GM21381 (cell line): Measurements from ENCODE around the gene TEX30.
A peak's percentile ranks its signal among the peaks of the same experiment; 100 is the strongest.

Experiments used
- ATAC-seq: cut with Tn5 transposase; IDR thresholded peaks from one replicate; pipeline ENCODE4 v1.9.1; 2021; ENCODE audit warnings: mild to moderate bottlenecking, moderate library complexity; ENCODE audit not compliant: unreplicated experiment

Gene TEX30

GRCh38 chr13:102779436-102780159 is 6.0 kb upstream of the TEX30 start:
- peak; percentile 45 for ATAC-seq

DNA sequence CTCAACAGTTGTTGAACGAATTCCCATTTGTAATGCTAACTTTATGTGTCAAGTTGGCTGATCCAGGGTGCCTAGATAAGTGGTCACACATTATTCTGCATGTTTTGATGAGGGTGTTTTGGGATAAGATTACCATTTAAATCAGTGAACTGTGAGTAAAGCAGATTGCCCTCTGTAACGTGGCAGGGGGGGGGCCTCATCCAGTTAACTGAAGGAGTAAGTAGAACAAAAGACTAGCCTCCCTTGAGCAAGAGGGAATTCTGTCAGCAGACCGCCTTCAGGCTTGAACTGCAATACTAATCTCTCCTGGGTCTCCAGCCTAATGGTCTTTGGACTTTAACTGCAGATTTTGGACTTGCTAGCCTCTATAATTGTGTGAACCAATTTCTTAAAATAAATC is 4.2 kb upstream of the TEX30 start:
- ATAC-seq, result no peak

DNA sequence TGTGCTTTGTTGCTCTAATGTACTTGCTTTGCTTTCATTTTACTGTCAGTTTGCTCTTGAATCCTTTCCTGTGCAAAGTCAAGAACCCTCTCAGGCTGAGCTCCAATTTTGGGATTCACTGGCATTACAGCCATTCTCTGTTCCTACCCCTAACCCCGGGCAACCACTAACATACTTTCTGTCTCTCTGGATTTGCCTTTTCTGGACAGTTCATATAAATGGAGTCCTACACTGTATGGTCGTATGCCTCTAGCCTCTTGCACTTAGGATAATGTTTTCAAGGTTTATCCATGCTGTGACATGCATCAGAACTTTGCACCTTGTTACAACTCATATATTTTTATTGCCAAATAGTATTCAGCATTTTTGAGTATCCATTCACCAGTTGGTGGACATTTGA is 2.7 kb upstream of the TEX30 start:
- ATAC-seq, result no peak

- ATAC-seq, result no peak
Measured at GRCh38 chr13:102774591-102775520, 1.3 kb upstream of the TEX30 start.

DNA sequence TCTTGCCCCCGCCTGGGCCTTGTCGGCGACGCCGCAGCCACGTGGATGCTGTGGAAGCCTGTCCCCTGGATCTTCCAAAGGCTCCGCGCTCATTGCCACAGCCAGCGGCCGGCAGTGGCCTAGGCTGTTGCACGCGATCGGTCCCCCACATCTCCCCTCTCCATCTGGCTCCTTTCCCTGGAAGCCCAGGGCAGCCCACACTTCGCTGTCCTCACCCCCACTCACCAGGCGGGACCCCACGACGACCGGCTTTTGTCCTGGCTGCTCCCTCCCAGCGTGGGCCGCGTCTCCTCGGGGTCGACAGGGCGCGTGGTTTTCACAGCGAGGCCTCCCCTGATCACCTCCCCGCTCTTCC is 605 bp upstream of the TEX30 start:
- no peak for ATAC-seq

GRCh38 chr13:102772042-102772425 is 1.6 kb downstream of the TEX30 start:
- no peak for ATAC-seq

- no peak for ATAC-seq
Measured at GRCh38 chr13:102771298-102772041, 2.1 kb downstream of the TEX30 start.

- no peak for ATAC-seq
Measured at GRCh38 chr13:102770435-102770834, 3.2 kb downstream of the TEX30 start.

DNA sequence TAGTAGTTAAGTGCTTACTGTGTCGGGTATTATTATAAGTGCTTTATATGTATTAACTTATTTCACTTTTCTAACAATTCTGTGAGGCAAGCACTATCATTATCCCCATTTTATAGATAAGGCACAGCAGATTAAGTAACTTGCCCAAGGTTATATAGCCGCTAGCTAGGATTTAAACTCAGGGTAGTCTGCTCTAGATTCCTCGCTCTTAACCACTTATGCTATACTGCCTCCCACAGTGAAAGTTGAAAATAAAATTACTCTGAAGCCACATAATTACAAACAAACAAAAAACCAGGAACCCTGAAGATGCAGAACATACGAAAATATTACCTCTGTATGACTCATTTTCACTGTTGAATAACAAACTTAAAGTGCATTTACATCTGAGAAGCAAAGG is 3.9 kb downstream of the TEX30 start:
- no peak for ATAC-seq

GRCh38 chr13:102768909-102769308 is 4.7 kb downstream of the TEX30 start:
- no peak for ATAC-seq

DNA sequence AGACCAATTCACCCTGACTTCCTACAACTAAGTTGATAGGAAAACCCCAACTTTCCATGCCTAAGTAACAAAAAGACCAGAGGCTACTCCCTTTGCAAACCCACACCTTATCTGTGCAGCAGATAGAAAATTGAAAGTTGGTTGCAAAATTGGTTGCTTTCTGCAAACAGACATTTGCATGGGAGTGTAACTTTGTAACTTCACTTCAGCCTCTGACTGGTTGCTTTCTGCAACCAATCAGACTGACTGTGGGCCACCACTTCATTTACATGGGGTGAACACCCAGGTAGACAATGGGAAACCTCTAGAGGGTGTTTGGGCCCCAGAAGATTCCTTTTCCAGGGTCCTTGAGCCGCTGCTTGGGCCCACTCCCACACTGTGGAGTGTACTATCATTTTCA is 9.8 kb downstream of the TEX30 start:
- no peak for ATAC-seq

DNA sequence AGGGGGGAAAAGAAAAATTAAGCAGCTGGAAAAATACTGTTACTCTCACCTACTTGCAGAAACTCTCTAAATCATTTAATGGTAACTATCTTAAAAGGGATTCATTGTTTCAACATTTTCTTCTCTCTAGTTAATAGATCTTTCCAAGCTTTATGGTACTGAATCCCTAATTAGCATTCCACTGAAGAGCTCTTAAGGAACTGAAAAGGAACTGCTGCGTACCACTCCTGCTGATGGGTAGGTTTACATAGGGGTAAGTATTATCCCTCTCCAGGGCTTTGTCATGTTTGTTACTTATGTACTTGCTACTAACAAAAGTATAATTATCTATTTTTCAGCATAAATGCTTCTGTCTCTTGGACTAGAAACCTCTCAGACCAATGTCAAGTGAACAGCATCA is 12.5 kb downstream of the TEX30 start:
- no peak for ATAC-seq

GRCh38 chr13:102758842-102759241 is 14.7 kb downstream of the TEX30 start:
- ATAC-seq, result no peak

DNA sequence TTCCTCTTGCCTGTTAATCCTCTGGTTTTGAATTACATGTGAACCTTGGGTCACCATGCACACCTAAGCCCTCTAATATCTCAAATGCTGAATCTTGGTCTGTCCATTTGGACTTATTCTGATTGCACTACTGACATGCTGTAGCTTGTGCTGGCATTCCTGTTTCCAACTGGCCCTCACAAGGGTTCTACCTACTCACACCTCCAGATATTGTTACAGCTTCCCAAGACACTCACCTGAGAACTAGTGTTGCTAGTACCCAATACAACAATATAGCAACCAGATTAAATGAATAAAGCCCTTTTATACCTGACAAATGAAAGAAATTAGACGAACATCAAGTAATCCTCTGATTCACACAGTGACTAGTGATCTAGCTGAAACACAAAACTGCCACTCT is 16.6 kb downstream of the TEX30 start:
- no peak for ATAC-seq

DNA sequence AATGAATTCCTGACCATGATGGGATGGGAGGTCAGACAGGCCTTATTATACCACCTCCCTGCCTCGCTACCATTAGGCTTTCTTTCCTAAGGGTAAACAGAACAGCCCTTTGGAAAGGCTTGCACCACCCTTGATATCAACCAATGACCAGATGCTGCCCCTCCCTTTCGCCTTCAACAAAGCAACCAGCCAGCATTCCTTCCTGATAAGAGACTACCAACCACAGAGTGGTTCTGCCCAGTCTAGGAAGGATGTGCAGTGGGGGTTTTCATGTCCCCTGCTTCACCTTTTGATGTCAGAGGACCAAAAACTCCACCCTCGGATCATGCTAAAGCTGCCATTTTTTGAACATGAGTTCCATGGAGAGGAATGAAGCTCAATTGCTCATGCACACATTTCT is 21.7 kb downstream of the TEX30 start:
- ATAC-seq, result no peak

DNA sequence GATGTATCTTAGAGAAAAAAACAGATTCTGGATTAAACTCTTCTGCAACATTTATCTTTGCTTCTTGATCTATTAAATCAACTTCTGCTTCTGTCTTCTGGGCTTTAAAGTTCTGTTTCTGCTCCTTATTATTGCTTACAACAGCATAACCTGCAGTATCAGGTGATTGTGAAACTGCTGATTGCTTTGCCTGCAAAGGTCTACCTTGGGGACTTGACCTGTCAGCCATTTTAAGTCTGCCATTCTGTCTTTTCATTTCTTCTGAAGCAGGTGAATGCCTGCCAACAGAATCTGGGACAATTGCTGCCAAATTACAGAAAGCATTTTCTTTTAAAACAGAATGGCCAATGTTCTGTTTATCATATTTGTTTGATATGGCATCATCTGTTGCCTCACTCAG is 31.1 kb downstream of the TEX30 start:
- ATAC-seq, result no peak

GRCh38 chr13:102742101-102742500 is 31.5 kb downstream of the TEX30 start:
- ATAC-seq, result no peak

- ATAC-seq, result no peak
Measured at GRCh38 chr13:102729560-102730270, 43.9 kb downstream of the TEX30 start.

- no peak for ATAC-seq
Measured at GRCh38 chr13:102726430-102726829, 47.2 kb downstream of the TEX30 start.

DNA sequence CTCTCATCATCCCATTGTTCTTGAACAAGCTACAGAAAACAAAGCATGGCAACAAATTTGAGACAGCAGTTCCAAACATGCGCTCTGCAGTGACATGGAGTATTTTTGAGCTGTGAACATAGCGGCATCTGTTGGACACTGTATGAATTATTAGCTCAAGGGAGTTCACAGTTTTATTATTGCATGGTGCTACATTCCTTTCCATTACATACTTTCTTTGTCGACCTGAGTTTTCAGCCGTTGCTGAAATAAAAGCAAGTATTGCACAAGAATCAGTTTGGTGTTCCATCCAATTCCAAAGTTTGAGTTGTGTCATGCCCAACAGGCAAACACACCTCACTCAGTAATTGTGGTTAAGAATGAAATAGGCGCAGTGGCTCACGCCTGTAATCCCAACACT is 48.7 kb downstream of the TEX30 start:
- ATAC-seq, result no peak

- no peak for ATAC-seq
Measured at GRCh38 chr13:102721800-102722231, 51.8 kb downstream of the TEX30 start.
